Testis (tissue), 2 donors: ENCODE results near the gene SEPSECS.

Experiments used
- CTCF ChIP-seq, 3 experiments: fragments of 450-650 bp in 2 of 3; fragments of 200-600 bp in 1 of 3; sonication (generic) in 1 of 3; IDR thresholded peaks; one replicate each; pipeline ENCODE4 v1.5.1; 2016 to 2019; ENCODE audit warnings: antibody characterized with exemption in 3 of 3, mild to moderate bottlenecking in 2 of 3, moderate library complexity in 1 of 3
- POLR2A ChIP-seq: fragments of 450-650 bp; IDR thresholded peaks from one replicate; pipeline ENCODE4 v1.6.1; 2017; ENCODE audit warnings: antibody characterized with exemption, mild to moderate bottlenecking, moderate library complexity

- TF ChIP-seq CTCF (IDR thresholded peaks at IDR 0.05) (no peak), POLR2A (no peak)
Measured at GRCh38 chr4:25100021-25100555, 60.2 kb downstream of the SEPSECS start.
